Stimulated activated CD4-positive, alpha-beta T cell treated with anti-CD3 and anti-CD28 coated beads, Interleukin-15, amount 100 ng/mL, for 24 hours (primary cell): ENCODE results near the gene PLA2G2D.
"Not testable (repeated sequence)": the region's sequence is repeated elsewhere in the genome, so short reads cannot be mapped to it uniquely, and the experiment has no call there.

Experiments used
- DNase-seq: peaks from one replicate; pipeline ENCODE4 v3.0.0-alpha.2; 2020

PLA2G2D gene

GRCh38 chr1:20142001-20142710, 22.8 kb upstream of the PLA2G2D start:
- no peak for DNase-seq

DNA sequence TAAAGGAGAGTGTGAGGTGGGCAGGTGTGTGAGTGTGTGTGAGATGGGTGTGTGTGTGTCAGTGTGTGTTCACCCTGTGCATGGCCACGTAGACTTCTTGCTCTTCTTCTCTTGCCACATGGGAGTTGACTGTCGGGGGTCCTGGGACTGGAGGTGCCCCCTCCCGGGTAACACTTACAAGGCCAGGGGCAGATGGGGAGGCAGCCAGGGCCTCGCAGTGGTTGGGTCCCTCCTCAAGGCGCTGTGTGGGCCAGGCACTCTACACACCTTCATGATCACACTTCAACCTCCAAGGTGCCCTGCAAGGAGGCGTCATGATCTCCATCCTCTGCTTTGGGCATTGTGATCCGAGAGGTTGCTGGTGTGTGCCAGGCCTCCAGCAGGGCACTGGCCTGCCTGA, 22.1 kb upstream of the PLA2G2D start:
- no peak for DNase-seq

GRCh38 chr1:20141001-20141400, 21.7 kb upstream of the PLA2G2D start:
- DNase-seq: no peak

DNA sequence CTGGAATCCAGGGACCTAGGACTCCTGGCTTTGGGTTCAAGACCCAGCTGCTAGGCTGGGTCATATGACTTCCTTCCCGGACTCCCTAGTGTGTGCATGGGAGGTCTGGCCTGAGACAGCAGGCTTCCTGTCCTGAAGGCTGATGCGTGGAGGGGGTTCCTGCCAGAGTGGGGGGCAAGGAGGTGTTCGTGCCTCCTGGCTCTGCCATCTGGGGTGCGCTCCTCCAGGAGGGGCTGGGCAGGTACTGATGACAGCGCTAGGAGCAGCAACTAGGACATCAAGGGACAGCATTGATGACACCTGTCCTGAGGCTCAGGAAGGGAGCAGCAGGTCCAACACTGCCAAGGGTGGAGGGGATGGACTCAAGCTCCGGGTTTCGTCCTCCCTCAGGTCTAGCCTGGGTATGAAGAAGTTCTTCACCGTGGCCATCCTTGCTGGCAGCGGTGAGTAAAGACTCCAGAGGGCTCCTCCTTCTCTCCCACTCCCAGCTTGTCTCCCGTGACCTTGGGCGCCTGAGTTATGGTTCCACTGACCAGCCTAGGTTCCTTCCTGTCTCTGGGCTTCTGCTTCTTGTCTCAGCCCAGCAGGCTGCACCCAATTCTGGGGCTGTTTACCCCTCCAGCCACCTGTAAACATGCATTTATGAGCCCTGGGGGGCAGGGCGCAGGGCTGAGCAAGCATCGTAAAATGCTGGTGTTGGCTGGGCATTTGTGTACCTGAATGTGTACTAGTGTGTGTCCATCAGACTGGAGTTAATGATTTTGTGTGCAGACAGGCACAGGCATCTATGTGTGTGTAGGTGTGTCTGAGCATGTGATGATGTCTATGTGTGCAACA, 20.7 kb upstream of the PLA2G2D start:
- DNase-seq: no peak

GRCh38 chr1:20138961-20139550, 19.7 kb upstream of the PLA2G2D start, which contains the start of gene PLA2G2F:
Gene PLA2G2F (plus strand): TSS chr1:20139323. CDS start chr1:20139428, 105 bp downstream.
- DNase-seq: no peak

DNA sequence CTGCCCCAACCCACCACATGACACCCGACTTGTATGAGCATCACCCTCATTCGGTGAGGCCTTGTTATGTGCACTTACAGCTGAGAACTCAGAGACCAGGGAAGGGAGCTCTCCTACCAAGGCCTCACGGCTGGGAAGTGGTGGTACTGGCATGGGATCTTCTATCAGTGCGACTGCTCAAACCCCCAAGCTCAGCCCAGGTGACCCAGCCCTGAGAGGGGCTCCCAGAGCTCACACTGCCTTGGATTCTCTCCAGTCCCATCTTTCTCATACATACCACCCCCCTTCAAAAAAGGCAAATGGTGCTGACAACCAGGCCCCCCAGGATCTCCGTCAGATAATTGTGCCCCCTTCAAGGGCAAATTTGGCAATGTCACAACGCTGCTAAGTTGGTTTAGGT, 19.0 kb upstream of the PLA2G2D start:
- DNase-seq: no peak

DNA sequence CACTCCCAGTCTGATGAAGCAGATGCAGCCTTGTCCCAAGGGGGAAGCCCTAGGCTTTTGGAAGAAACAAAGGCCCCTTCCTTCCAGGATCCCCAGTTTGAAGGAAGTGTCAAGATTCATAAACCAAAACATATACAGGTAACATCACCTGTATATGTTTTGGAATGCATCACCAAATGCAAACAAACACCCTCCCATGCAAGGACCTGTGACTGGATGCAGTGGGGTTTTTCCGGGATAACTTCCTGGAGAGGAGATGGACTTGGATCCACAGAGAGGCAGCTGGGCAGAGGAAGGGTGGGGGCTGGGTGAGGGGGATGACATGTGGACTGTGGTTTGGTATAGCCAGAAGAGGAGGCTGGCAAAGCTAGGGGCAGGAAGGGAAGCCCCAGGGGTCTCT, 18.3 kb upstream of the PLA2G2D start:
- DNase-seq: no peak

DNA sequence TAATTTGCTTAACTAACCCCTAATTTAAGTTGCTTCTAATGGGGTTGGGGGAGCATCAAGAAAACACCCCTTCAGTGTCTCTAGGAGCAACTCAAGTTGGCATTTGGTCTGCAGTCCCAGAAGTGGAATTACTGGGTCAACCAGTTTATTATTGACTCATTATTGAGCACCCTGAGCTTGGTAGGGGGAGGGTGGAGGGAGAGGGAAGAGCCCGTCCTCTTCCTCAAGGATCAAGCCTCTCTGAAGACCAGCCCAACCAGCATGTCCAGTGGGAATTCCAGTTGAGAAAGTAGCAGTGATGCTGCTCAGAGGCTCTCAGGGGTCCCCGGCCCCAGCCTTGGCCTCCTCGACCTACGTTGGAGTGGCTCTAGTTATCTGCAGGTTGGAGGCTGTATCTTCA, 17.7 kb upstream of the PLA2G2D start:
- DNase-seq: no peak

DNA sequence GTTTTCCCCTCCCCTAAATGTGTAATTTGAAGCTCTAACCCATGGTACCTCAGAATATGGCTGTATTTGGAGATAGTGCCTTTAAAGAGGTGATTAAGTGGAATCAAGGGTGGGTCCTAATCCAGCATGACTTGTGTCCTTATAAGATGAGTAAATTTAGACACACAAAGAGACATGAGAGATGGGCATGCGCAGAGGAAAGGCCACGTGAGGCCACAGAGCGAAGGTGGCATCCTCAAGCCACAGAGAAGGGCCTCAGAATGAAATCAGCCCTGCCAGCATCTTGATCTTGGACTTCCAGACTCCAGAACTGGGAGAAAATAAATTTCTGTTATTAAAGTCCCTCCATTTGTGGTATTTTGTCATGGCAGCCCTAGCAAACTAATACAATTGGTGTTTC, 16.9 kb upstream of the PLA2G2D start:
- DNase-seq: no peak

GRCh38 chr1:20134995-20135394, 15.7 kb upstream of the PLA2G2D start:
- DNase-seq: no peak

DNA sequence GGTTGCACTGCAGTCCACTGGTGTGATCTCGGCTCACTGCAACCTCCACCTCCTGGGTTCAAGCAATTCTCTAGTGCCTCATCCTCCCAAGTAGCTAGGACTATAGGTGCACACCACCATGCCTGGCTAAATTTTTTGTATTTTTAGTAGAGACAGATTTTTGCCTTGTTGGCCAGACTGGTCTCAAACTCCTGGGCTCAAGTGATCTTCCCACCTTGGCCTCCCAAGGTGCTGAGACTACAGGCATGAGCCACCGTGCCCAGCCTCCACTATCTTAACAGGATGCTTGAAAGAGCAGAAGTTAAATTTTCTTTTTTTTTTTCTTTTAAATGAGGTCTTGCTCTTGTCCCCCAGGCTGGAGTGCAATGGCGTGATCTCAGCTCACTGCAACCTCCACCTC, 11.2 kb upstream of the PLA2G2D start:
- not testable (repeated sequence) for DNase-seq

DNA sequence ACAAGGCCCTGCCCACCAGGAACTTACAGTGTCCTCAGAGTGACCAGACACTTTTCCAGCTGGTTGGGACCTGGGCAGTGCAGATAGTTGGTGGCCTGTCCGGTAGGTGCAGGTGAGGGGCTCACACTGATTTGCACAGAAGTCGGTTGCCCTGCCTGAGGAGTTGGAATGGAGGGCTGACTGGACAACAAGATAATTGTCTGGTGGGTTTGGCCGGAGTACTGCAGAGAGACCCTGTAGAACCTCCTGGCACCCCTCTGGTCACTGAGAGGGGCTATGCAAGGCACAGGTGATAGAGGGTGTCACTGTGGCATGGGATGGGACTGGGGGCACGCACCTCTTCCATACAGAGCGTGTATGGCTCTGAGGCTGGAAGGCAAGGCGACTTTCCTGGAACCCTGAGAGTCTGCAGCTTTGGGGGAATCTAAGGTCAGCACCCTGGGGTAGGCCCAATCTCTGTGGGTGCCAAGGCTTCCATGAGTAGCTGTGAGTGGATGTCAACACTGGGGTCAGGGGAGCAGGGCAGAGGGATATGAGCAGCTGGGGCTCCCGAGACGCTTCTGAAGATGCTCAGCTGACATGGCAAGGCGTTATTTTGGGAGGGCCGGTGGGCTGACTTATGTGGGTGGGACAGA, 7.6 kb upstream of the PLA2G2D start:
- DNase-seq: no peak

DNA sequence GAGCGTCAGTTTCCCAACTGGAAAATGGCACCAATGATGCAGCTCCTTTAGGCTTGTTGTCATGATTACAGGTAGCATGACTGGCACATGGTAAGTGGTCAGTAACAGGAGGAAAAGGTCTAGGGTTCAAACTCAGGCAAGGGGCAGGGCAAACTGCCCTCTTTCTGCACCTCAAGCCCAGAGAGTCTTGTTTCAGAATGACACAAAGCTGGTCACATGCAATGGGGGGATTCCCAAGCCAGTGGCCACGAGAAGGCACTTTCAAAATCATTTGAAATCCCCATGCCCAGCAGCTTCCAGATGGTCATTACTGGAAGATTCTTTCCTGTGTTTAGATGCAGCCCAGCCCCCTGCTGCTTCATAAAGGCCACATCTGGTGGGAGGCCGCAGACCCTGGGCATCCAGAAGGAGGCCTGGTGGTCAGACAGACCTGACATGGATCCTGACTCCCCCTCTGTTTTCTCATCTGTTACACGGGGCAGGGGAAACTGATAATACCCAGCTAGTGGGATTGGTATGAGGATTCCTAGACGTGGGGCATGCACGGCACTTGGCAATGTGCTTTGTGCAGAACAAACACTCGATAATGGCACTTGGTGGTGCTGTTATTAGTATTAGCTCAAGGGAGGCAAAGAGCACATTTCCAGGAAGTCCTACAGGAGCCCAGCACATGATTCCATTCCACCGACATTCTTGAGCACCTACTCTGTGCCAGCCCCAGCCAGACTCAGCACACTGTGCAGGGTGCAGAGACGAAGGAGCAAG, 6.9 kb upstream of the PLA2G2D start:
- no peak for DNase-seq

GRCh38 chr1:20125100-20125499, 5.8 kb upstream of the PLA2G2D start:
- no peak for DNase-seq

GRCh38 chr1:20124456-20125057, 5.2 kb upstream of the PLA2G2D start:
- DNase-seq: peak; percentile 11

DNA sequence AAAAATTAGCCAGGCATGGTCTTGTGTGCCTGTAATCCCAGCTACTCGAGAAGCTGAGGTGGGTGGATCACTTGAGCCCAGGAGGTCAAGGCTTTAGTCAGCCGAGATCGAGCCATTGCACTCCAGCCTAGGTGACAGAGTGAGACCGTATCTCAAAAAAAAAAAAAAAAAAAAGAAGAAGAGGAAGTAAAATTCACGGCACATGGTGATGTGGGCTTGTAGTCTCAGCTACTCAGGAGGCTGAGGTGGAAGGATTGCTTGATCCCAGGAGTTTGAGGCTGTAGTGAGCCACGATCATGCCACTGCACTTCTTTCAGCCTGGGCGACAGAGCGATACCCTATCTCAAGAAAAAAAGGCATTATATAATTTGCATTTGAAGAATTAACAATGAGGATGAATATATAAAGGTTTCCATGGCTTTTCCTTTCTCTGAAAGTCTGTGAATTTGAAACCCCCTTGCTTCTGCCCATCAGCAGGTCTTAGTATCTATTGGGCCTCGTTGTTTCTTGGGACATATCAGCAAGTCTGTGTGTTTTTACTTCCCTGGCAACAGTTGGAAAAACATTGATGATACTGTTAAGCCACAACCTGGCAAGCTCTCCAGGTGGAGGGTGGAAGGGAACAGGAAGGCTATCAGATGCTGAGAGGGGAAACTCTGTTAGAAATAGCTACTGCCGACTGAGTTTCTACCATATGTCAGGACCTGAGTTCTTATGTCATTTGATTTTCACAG, 4.6 kb upstream of the PLA2G2D start:
- no peak for DNase-seq

- DNase-seq: no peak
Measured at GRCh38 chr1:20120796-20121195, 1.5 kb upstream of the PLA2G2D start.

GRCh38 chr1:20117236-20117635, 2.1 kb downstream of the PLA2G2D start:
- DNase-seq: no peak

GRCh38 chr1:20115916-20116315, 3.4 kb downstream of the PLA2G2D start:
- DNase-seq: no peak

GRCh38 chr1:20115479-20115878, 3.9 kb downstream of the PLA2G2D start:
- no peak for DNase-seq

DNA sequence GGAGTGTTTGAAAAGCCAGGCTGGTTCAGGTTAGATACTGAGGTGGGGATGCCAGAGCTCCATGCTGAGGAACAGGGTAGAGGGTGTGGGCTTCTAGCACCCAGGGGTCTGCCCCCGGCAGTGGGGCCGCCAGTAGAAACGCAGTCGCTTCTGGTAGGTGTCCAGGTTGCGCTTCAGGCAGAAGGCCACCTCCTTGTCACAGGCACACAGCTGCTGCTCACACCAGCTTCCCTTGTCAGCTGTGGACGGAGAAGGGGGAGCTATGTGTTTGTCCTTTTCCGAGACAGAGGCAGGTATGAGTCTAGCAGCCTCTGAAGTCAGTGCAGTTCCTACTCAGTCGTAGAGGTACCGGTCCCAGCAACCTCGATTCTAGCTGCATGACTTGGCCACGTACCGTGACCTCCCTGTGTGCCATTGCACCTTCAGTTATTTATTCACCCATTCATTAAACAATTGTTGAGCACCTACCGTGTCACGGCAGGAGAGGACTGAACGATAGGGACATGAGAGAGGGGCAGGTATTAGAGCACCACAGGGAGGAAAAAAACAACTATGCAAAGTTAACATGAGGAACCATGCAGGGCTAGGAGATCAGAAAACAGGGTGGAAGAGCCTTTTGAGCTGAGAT, 5.2 kb downstream of the PLA2G2D start:
- DNase-seq: no peak
